Measurements from ENCODE around the gene LY6G6D. TPM values are rescaled to one million over a fixed set of nuclear protein-coding genes. Genes with fewer than 3 reads are reported as not detected.

The LY6G6D gene, protein sequence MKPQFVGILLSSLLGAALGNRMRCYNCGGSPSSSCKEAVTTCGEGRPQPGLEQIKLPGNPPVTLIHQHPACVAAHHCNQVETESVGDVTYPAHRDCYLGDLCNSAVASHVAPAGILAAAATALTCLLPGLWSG
- total RNA-seq (not detected in 2 replicates), polyA plus RNA-seq (not detected in 2 replicates), polyA minus RNA-seq (not detected in 2 replicates), Bru-seq, nascent RNA (not detected), BruChase-seq, experiment 1, labeled RNA remaining after a 6-hour chase (not detected), BruChase-seq, experiment 2, labeled RNA remaining after a 2-hour chase (not detected)
- not detected in 2 replicates for polyA plus RNA-seq (2011; cell fraction: cytosol; rRNA removed)
- polyA plus RNA-seq (2011; cell fraction: nucleus; rRNA removed), result not detected in 2 replicates
- polyA plus RNA-seq (2012), result not detected in 2 replicates
- not detected for polyA minus RNA-seq (2011; cell fraction: cytosol; rRNA and poly(A)+ RNA removed)
- polyA minus RNA-seq (2011; cell fraction: nucleus; rRNA and poly(A)+ RNA removed), result not detected in 2 replicates
- long read RNA-seq, result 0 reads

DNA sequence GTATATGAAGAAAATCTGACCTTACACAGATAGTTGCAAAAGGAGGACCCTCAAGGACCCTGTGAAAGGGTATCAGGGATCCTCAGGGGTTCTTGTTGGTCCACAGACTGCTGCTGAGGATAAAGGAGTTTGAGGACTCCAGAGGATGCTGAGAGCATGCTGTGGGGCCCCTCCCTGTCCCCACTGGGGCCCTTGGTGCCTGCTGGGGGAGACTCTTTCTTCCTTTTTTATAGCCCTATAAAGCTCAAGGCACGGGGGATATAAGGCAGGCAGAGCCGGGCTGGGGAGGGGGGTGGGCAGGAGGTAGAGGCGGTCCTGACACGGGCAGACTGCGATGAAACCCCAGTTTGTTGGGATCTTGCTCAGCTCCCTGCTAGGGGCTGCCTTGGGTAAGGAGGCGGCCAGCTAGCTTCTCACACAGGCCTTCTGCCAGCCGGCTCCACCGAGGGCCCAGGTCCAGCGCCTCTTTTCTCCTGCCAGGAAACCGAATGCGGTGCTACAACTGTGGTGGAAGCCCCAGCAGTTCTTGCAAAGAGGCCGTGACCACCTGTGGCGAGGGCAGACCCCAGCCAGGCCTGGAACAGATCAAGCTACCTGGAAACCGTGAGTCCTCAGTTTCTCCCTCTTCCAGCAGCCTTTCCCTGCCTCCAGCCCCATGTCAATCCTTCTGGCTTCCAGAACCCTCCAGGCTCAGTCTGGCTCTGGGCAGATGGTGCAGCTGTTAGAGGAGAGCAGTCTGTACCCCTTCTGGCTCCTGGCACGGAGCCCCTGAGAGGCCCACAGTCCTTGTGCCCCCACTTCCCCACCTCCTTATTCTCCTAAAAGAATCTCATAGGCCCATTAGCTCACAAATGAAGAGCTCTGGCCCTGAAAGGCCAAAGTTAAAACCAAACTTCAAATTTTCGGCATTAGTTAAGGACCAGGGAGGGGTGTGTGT lies at the start of gene LY6G6D:
Gene LY6G6D (plus strand): TSS at position 327 of the 937 bp plus-strand sequence. CDS start 8 bp downstream, at position 335.
- Histone ChIP-seq H3K9me1 (replicated peaks; ENCODE audit: control insufficient read depth, extremely low read depth, insufficient read depth, low read length) (no peaks in the 10 kb centered on the region), H4K20me1 (replicated peaks; ENCODE audit: control insufficient read depth, extremely low read depth, insufficient read depth, low read length) (no peaks in the 10 kb centered on the region), H3K4me2 (ENCODE audit: insufficient read depth, low read length) (no peak within 1 kb of the TSS), H3K9ac (replicated peaks; ENCODE audit: extremely low read depth, insufficient read depth, low read length) (no peak within 1 kb of the TSS), H3K27me3 (ENCODE audit: control insufficient read depth in 2 of 2, insufficient read depth in 2 of 2, low read length in 2 of 2) (no peaks in the 10 kb centered on the region), H2AFZ (ENCODE audit: low read depth, low read length) (no peak within 1 kb of the TSS), H3K4me1 (ENCODE audit: control insufficient read depth, extremely low read depth, insufficient read depth, low read length) (peaks cover 8% of the 10 kb centered on the region), H3K9me3 (replicated peaks; ENCODE audit: control insufficient read depth, insufficient read depth, low read length) (no peaks in the 10 kb centered on the region), H3K27ac (ENCODE audit: insufficient read depth, low read depth, low read length) (no peak within 1 kb of the TSS), H3K79me2 (ENCODE audit: control insufficient read depth, insufficient read depth, low read length) (no peaks in the 10 kb centered on the region), H3K36me3 (ENCODE audit: control insufficient read depth in 2 of 2, extremely low read depth in 1 of 2, insufficient read depth in 2 of 2, low read length in 2 of 2) (no peaks in the 10 kb centered on the region), H3K4me3 (replicated peaks in 1 of 3; ENCODE audit: insufficient read depth in 1 of 3, low read depth in 1 of 3, low read length in 3 of 3) (no peak within 1 kb of the TSS)
- FAIRE-seq, result no peak
- intact Hi-C loops (cut with micrococcal nuclease), result no loop called here
- dilution Hi-C loops (cut with MboI; ENCODE audit: extremely low pct_ligation_motif_present, low sequenced_read_pairs), result no loop called here
- ChIA-PET POLR2A (interaction anchor here (2.0 kb wide), 1 partner anchor 9 kb away, joined by 10 read pairs; no protein-coding TSS in a partner anchor), CTCF (interaction anchor here (1.5 to 3.0 kb wide), 4 partner anchors 8 to 115 kb away, joined by 4 to 9 read pairs (median 7); partner anchors contain the start of genes ABHD16A and MPIG6B)
- DNase-seq (ENCODE audit: low read depth, low spot score), result no peak
- TF ChIP-seq MYC (IDR thresholded peaks at IDR 0.05; ENCODE audit: low read depth, low read length) (no peak), POLR2A (IDR thresholded peaks at IDR 0.05; ENCODE audit: low read depth, low read length) (no peak), GATA2 (IDR thresholded peaks at IDR 0.05; ENCODE audit: insufficient read depth, insufficient read length, low read depth, low read length) (no peak), JUN (IDR thresholded peaks at IDR 0.05; ENCODE audit: borderline replicate concordance, insufficient read depth, insufficient read length, low read depth) (no peak), FOS (IDR thresholded peaks at IDR 0.05; ENCODE audit: borderline replicate concordance, insufficient read depth, low read length) (no peak), EZH2 (IDR thresholded peaks at IDR 0.05; ENCODE audit: borderline replicate concordance, low read depth, low read length, severe bottlenecking) (no peak), POLR2AphosphoS5 (IDR thresholded peaks at IDR 0.05; ENCODE audit: insufficient read depth, low read depth, low read length) (no peak)
- TF ChIP-seq, protein P1, sequence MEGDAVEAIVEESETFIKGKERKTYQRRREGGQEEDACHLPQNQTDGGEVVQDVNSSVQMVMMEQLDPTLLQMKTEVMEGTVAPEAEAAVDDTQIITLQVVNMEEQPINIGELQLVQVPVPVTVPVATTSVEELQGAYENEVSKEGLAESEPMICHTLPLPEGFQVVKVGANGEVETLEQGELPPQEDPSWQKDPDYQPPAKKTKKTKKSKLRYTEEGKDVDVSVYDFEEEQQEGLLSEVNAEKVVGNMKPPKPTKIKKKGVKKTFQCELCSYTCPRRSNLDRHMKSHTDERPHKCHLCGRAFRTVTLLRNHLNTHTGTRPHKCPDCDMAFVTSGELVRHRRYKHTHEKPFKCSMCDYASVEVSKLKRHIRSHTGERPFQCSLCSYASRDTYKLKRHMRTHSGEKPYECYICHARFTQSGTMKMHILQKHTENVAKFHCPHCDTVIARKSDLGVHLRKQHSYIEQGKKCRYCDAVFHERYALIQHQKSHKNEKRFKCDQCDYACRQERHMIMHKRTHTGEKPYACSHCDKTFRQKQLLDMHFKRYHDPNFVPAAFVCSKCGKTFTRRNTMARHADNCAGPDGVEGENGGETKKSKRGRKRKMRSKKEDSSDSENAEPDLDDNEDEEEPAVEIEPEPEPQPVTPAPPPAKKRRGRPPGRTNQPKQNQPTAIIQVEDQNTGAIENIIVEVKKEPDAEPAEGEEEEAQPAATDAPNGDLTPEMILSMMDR (IDR thresholded peaks at IDR 0.05; ENCODE audit: extremely low read depth in 1 of 2, insufficient read depth in 1 of 2, low read depth in 1 of 2, low read length in 2 of 2), result no peak
- TF ChIP-seq, protein P2, sequence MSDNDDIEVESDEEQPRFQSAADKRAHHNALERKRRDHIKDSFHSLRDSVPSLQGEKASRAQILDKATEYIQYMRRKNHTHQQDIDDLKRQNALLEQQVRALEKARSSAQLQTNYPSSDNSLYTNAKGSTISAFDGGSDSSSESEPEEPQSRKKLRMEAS (IDR thresholded peaks at IDR 0.05; ENCODE audit: insufficient read depth, insufficient read length), result no peak
- BruUV-seq (replicated peaks), result no TSS peak

Measured in endothelial cell of umbilical vein (primary cell).